GM19193 (cell line): ENCODE measurements around the gene SORCS2.

Experiments
- POLR2A ChIP-seq: IDR thresholded peaks from 4 replicates; pipeline ENCODE4 v1.6.1; 2011; ENCODE audit not compliant: insufficient read depth, insufficient read length; ENCODE audit errors: extremely low read depth

SORCS2 gene

DNA sequence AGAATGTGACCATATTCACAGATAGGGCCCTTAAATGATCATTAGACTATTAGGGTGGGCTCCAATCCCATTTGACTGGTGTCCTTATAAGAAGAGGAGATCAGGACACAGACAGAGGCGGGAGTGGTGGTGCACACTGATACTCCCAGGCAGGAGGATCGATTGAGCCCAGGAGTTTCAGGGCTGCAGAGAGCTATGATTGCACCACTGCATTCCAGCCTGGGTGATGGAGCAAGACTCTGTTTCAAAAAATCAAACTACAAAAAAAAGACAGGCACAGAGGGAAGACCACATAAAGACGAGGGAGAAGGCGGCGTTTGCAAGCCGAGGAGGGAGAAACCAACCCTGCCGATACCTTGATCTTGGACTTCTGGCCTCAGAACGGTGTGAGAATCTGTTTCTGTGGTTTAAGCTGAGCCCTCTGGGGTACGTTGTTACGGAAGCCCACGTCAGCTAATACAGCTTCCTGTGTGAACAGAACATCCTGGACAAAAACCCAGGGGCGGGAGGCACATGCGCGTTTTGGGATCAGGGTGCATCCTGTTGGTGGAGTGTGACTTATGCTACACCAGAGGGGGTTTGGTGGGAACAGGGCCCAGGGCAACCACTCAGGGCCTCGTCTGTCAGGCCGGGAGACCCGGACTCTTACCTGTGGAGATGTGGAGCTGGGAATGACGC, 454.2 kb downstream of the SORCS2 start:
- TF ChIP-seq POLR2A, result no peak

DNA sequence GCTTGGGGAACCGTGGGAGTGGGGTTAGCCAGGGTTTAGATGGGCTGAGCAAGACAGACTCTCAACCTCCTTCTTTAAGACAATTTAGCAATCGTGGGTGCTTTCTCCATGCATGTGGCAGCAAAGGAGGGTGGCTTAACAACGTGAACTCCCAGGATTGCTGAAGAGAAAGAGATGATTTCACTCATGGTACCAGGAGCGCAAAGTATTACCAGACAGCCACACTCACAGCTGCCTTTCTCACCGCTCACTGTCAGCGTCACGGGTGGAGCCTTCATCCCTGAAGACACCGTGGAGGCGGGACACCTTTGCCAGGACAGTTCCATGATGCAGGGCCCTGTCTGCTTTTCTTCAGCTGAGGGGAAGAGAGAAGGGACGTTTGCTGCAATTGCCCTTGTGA, 454.8 kb downstream of the SORCS2 start:
- no peak for TF ChIP-seq POLR2A

DNA sequence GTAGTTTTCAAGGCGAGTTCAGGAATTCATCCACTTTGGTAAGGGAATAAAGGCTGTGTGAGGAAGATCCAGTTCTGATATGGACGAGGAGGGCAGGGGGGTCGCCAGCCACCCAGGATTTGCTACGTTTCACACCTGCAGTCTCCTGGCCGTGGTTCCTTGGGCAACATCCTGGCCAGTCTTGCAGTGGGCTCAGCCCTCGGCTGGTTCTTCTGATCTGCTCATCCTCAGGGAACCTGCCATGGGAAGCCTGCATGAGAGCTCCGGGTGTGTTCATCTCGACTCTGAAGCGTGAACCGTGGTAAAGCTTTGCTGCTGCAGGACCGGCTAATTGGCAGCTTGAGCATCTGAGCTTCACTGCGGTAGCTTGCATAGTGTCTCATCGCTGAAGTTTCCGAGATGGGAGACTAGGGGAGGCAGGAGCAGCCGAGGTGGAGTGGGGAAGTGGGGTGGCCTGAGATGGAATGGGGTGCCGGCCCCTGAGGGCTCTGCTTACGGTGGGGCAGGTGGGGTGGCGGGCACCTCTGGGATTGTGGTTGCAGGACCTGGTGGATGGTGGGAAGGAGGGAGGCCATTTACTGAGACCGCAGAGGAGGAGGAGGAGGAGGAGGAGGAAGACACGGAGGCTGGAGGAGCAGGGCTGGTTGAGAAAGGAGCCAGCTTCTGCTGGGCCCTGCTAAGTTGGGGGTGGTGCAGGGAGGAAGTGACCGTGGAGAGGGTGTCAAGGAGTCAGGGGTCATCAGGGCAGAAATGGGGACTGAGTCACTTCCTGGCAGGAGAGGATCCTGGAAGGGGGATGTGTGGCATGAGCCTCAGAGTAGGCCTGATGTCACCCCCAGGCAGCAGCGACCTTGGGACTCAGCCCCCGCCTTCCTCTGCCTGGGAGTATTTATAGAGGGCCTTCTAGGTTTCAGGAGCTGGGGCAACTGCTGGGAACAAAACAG, 455.5 kb downstream of the SORCS2 start:
- no peak for TF ChIP-seq POLR2A

DNA sequence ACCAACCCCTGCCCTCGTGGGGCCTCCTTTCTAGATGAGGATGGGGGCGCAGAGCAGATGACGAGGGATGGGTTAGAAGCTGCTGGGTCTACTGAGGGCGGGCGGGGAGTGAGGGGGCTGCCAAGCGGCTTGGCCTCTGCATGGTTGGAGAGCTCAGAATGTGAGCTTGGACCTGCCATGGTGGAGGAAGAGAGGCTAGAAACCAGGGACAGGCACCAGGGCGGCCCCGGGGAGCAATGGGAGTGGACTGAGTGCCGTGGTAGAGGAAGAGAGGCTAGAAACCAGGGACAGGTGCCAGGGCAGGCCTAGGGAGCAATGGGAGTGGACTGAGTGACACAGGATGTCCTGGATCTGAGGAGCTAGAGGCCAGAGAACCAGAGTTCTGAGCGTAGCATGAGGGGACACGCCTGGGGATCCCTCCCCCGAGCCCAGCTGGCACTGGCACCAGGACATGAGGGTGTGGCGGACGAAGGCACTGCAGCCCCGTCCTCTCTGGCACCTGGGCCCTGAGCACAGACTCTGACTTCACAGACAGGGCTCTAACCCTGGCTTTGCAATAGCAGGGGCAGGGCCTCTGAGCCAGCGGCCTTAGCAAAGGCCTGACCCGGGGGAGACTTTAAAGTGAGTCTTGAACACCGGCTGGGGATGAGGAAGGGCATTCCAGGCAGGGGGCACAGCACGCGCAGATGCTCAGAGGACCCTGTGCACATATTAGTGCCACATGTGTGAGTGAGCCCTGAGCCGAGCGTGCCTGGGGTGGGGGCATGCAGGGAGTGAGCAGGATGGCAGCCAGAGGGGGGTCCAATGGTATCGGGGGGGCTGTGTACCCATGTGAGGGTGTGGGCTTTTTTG, 456.4 kb downstream of the SORCS2 start:
- TF ChIP-seq POLR2A, result no peak

DNA sequence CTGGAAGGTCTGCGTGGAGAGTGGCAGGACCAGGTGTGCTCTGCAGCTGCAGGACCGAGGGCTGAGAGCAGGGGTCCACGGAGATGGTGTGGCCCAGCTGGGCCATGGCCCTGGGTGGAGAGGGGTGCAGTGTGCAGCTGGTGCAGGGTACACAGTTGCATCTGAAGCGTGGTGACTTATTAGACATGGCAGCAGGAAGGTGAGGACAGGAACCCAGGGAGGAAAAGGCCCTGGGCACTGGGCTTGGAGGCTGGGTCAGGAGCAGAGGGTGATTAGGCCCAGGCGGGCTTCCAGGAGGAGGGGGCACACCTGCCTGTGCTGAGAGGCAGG, 457.0 kb downstream of the SORCS2 start:
- TF ChIP-seq POLR2A, result no peak

DNA sequence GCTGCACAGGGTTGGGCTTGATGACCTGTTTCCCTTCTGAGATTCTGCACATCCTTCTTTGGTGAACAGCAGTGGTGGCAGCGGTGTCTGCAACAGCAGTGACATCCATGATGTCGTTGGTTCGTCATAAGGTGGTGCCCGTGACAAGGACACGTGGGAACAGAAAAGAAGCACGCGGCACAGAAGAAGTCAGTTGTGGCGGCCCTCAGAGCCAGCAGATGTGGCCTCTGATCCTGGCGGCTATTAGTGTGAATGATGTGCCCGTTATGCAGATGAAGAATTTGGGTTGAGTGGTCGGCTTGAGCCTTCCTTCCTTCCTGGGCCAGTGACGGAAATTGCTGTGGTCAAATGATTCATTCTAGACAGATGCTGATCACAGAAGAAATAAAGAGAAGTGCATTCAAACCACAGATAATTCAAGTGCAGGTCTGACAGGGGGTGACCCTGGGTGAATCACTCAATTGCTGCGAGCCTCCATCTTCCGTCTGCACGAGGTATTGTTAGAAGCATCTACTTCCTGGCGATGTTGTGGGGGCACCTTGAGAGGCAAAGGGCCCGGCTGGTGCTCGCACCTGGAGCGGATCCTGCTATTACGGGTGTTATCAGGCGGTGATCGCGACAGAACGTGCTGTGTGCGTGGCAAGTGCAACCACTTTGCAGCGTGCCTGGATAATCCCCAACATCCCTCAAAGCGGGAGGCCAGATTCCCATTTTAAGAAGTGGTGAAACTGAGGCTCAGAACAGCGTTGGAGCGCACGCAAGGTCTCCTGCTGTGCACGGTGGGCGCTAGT, 457.6 kb downstream of the SORCS2 start:
- TF ChIP-seq POLR2A, result no peak

DNA sequence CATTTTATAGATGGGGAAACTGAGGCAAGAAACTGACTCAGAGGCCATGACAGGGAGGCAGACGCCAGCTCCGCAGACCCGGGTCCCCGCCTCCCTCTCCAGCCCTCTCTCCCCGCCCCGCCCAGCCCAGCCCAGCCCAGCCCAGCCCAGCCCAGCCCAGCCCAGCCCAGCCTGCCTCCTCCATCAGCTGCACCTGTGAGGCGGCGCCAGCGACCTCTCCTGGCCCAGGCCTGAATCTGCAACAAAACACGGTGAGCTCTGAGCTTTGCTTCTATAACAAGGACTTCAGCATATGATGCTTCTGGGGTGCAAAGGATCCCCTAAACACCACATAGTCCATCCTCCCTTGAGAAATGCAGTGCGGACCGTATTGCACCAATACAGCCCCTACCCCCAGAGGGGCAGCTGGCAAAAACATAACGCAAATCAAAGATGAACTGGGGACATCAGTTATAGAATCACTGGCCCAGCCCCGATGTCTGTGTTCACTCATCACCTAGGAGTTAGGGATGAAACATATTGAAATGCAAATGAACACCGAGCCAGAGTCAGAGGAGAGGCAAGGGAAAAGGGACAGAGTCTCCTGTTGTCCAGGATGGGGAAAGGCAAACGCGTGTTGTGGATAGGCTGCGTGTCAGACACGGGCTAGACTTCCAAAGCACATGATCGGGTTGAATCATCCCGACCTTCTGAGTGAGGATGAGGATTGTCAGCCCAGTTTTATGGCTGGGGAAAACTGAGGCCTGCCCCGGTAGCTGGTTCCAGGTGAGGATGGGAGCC, 458.5 kb downstream of the SORCS2 start:
- no peak for TF ChIP-seq POLR2A

DNA sequence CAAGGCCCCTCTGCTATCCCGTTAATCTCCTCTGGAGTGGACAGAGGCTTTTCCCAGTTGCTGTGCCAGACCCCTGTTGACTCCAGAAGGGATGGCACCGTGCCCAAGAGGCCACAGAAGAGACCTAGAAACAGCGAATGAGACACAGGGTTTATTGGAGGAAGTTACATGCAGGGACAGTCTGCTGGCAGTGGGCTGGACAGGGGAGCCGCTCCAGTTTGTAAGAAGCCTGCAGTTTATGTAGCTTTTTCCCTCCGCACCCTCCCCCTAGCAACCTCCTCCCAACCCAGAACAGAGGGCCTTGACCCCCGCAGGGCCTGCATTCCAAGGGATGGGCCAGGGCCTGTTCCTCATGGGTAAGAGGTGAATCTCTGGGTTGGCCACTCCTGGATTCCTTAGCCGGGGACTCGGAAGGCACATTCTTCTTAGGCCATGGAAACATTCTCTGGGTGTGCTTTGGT, 459.2 kb downstream of the SORCS2 start:
- no peak for TF ChIP-seq POLR2A

DNA sequence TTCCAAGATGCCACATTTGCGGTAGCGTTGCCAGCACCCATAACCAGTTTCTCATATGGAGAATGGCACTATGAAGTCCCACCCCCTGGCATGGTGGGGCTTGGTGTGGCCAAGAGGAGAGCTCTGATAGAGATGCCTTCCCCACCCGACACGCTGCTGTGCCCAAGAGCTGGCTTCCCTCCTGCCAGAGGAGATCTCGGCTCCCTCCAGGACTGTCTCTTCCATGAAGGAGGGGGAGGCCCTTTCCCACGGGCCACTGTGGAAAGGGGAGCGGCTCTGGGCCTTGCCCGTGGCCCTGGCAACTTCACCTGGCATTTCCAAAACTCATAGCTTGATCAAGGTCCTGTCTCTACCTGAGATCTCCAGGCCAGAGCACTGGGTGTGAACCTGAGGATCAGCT, 459.7 kb downstream of the SORCS2 start:
- no peak for TF ChIP-seq POLR2A

DNA sequence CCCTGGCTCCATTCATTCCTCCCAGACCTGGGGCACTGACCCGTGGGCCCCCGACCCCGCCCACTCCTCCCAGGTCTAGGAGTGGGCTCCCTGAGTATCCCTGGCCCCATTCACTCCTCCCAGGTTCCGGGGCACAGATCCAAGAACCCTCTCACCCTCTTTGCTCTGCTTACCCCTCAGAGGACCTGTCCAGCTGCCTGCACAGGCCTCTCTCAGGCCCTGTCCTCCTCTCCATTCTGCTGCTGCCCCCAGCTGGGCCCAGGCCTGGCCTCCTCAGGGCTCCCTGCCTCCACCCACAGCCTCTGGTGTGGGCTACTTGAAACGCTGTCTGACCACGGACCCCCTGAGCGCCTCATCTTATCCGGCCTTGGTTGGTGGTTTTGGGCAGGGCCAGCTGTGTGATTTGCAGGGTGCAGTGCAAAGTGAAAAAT, 460.1 kb downstream of the SORCS2 start:
- no peak for TF ChIP-seq POLR2A

DNA sequence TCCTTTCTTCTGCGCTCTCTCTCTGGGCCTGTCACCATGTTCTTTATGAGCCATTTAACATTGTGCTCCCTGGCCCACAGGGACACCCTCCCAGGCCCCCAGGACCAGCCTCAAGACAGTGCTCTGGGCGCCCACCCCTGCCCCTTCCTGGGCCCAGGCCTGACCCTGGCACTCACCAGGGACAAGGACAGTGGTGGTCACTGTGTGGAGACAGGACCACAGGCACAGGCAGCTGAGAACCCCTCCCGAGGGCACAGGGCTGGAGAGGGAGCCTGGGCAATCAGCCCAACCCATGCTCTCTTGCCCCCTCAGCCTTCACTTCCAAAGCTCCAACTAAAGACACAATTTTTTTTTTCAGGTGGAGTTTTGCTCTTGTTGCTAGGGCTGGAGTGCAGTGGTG, 460.6 kb downstream of the SORCS2 start:
- TF ChIP-seq POLR2A, result no peak

DNA sequence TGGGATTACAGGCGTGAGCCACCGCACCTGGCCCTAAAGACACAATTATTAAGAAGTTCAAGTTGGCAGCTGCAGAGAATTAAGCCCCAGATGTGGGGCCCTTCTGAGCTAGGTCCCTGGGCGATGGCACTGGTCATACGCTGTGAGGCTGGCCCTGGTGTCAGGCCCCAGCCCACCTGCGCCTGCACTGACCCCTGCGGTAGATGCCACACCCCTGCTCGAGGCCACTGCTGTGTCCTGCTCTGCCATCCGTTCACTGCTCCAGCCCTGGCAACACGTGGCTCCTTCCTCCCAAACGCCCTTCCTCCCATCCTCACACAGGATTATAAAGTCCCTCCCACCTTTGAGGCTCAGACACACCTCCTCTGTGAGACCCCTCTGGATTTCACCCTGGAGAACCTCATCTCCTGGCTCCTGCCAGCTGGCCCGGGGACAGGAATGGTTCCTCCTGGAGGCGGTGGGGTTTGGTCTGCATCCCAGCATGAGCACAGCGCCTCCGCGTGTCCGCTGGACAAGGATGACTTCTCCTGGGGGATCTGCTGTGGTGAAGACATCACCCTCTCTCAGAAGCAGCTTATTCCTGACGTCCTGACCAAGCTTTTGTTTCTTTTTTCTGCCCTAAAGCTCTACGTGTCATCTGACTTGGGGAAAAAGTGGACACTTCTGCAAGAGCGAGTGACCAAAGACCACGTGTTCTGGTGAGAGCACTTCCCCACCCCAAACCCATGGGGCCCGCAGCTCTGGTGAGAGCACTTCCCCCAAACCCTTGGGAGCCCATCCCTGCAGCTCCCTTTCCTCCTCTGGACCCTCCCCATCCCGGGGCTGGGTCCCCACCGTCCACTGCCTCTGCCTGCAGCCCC, 461.4 kb downstream of the SORCS2 start:
- TF ChIP-seq POLR2A, result no peak
